GM23248 (cell line): ENCODE data around the gene RAB22A. TPM values are rescaled to one million over a fixed set of nuclear protein-coding genes. Genes with fewer than 3 reads are reported as not detected.

Experiments
- DNase-seq: peaks from one replicate; pipeline ENCODE4 v3.0.0-alpha.2; 2015
- H2AFZ ChIP-seq: fragments of 200-600 bp; sonication (generic); 2 replicates; pipeline ENCODE4 v1.6.1; 2016; ENCODE audit warnings: antibody characterized with exemption
- H3F3A ChIP-seq: fragments of 200-600 bp; sonication (generic); 2 replicates; pipeline ENCODE4 v1.6.1; 2016; ENCODE audit warnings: mild to moderate bottlenecking, antibody characterized with exemption, mixed run types; ENCODE audit not compliant: insufficient read depth
- H3K27ac ChIP-seq: fragments of 200-600 bp; sonication (generic); 2 replicates; pipeline ENCODE4 v1.5.1; 2016; ENCODE audit warnings: mild to moderate bottlenecking
- H3K27me3 ChIP-seq: fragments of 200-600 bp; sonication (generic); replicated peaks from 2 replicates; pipeline ENCODE4 v1.6.1; 2016; ENCODE audit warnings: mild to moderate bottlenecking; ENCODE audit not compliant: insufficient read depth
- H3K36me3 ChIP-seq: fragments of 200-600 bp; sonication (generic); 2 replicates; pipeline ENCODE4 v1.6.1; 2016; ENCODE audit warnings: low read depth, mild to moderate bottlenecking
- H3K4me1 ChIP-seq: fragments of 200-600 bp; sonication (generic); 2 replicates; pipeline ENCODE4 v1.6.1; 2016; ENCODE audit warnings: mild to moderate bottlenecking; ENCODE audit not compliant: insufficient read depth
- H3K4me2 ChIP-seq: fragments of 200-600 bp; sonication (generic); one replicate; pipeline ENCODE4 v1.6.1; 2016; ENCODE audit warnings: mild to moderate bottlenecking; ENCODE audit not compliant: unreplicated experiment
- H3K4me3 ChIP-seq: fragments of 200-600 bp; sonication (generic); 2 replicates; pipeline ENCODE4 v1.5.1; 2016; ENCODE audit warnings: mild to moderate bottlenecking
- H3K79me2 ChIP-seq: fragments of 200-600 bp; sonication (generic); 2 replicates; pipeline ENCODE4 v1.6.1; 2016; ENCODE audit warnings: mild to moderate bottlenecking; ENCODE audit not compliant: insufficient read depth
- H3K9ac ChIP-seq: fragments of 200-600 bp; sonication (generic); 2 replicates; pipeline ENCODE4 v1.6.1; 2016; ENCODE audit warnings: mild to moderate bottlenecking
- H3K9me2 ChIP-seq: fragments of 200-600 bp; sonication (generic); 2 replicates; pipeline ENCODE4 v1.6.1; 2016; ENCODE audit warnings: mixed run types, mild to moderate bottlenecking, moderate library complexity; ENCODE audit not compliant: insufficient read depth
- H3K9me3 ChIP-seq: fragments of 200-600 bp; sonication (generic); one replicate; pipeline ENCODE4 v1.6.1; 2017; ENCODE audit warnings: low read depth
- H4K20me1 ChIP-seq: fragments of 200-600 bp; sonication (generic); 2 replicates; pipeline ENCODE4 v1.6.0; 2016; ENCODE audit not compliant: insufficient read depth
- EZH2 ChIP-seq: fragments of 200-600 bp; sonication (generic); IDR thresholded peaks from 2 replicates; pipeline ENCODE4 v1.6.1; 2018; ENCODE audit warnings: antibody characterized with exemption, mild to moderate bottlenecking; ENCODE audit not compliant: insufficient read depth, poor library complexity, severe bottlenecking
- EZH2phosphoT487 ChIP-seq: fragments of 200-600 bp; sonication (generic); IDR thresholded peaks from 2 replicates; pipeline ENCODE4 v1.6.1; 2018; ENCODE audit warnings: antibody characterized with exemption, moderate library complexity, mild to moderate bottlenecking, low read depth; ENCODE audit not compliant: insufficient read depth
- WGBS, 2 experiments: methylation state at CpG; one replicate each; pipeline ENCODE4 v1.1.6; 2015 to 2017; ENCODE audit warnings: low lambda C conversion rate in 2 of 2, low coverage in 1 of 2; ENCODE audit errors: missing lambda C conversion rate in 2 of 2; 5-methylcytosine and 5-hydroxymethylcytosine counted together
- in situ Hi-C: fragments of 300-500 bp; cut with MboI; formaldehyde crosslinking; loops from 2 replicates; pipeline ENCODE4 v1.15.0; 2020
- polyA plus RNA-seq: library from polyadenylated mRNA; unstranded; fragments of >200 nt; fragmentation: Nextera tagmentation; extraction: Ambion mirVana; gene quantifications from 2 replicates; pipeline ENCODE4 v1.2.1, GENCODE V29; 2016
- total RNA-seq: library from RNA; depleted of rRNA; stranded (reverse); fragments of >200 nt; shearing (Covaris generic); gene quantifications from 2 replicates; pipeline ENCODE4 v1.2.3, GENCODE V29; 2014

The RAB22A gene
- total and polyA plus RNA-seq, 2 experiments from 2014 or later = 21.2 to 21.3 TPM

DNA sequence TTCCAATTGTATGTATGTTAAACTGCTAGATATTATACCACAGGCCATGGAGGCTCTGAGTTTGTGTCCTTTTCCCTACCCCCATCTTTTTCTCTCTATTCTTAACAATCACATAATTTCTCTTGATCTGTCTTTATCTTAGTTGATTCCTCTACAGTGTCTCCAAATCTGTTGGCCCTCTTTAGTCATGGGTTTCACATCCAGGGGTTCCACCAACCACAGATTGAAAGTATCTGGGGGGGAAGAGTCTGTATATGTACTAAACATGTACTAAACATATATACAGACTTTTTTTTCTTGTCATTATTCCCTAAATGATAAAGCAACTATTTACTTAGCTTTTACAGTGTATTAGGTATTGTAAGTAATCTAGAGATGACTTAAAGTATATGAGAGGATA is 20.2 kb downstream of the RAB22A start:
- in situ Hi-C loops = no loop called here
- Histone ChIP-seq H3K4me1 (0 out of 2 replicates have a peak, but pooled peaks cover 4% of the 10 kb centered on the region), H3K27me3 (no peaks in the 10 kb centered on the region), H2AFZ (no peak overlapping the region), H3K9me3 (no peaks in the 10 kb centered on the region), H4K20me1 (peaks cover 22% of the 10 kb centered on the region; the same call in 1 of the 2 replicates), H3K4me3 (no peak overlapping the region), H3K36me3 (no peaks in the 10 kb centered on the region; the same call in 1 of the 2 replicates), H3K27ac (no peak overlapping the region), H3K9ac (no peak overlapping the region), H3F3A (no peaks in the 10 kb centered on the region), H3K79me2 (peaks cover 100% of the 10 kb centered on the region), H3K4me2 (no peak overlapping the region), H3K9me2 (no peaks in the 10 kb centered on the region)
- no peak for DNase-seq
- TF ChIP-seq EZH2 (no peak), EZH2phosphoT487 (no peak)

DNA sequence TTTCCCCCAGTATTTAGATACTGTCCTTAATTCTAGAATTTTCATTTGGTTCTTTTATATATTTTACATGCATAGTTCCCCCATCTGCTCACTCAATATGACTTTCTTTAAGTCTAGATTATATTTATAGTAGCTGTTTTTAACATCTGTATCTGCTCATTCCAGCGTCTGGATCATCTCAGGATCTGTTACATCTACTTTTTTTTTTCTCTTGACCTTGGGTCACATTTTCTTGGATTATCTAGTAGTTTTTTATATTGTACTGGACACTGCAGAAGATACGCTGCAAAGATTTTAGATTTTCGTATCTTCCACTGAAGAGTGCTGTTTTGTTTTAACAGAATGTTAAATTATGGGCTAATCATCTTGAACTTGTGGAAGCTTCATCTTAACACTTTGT is 20.7 kb downstream of the RAB22A start:
- DNase-seq = no peak
- no peak overlapping the region for H2AFZ ChIP-seq

DNA sequence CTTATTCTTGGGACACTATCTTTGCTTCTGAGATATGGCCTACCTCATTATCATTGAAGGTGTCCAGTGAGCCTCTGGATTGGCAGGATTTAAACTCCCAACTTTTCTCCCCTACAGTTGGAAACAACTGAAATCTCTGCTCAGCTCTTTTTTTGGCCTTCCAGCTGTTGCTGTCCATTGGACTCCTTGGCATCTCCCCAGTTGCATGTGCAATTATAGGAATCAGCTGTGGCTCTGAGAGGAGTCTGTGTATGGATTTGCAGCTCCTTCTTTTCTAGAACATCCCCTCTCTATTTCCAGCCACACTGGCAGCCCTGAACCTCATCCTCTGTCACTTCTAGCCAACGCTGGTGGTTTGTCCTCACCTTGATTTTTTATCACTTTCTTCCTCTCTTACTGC is 21.2 kb downstream of the RAB22A start:
- no peaks in the 10 kb centered on the region for H3K9me2 ChIP-seq
- TF ChIP-seq EZH2 = no peak
- no peak for TF ChIP-seq EZH2phosphoT487
- H3K27me3 ChIP-seq = no peaks in the 10 kb centered on the region
- no peak overlapping the region for H3K4me2 ChIP-seq
- H3K27ac ChIP-seq = no peak overlapping the region
- H3K4me3 ChIP-seq = no peak overlapping the region
- no peaks in the 10 kb centered on the region for H3F3A ChIP-seq
- peaks cover 100% of the 10 kb centered on the region for H3K79me2 ChIP-seq
- H3K36me3 ChIP-seq = no peaks in the 10 kb centered on the region; the same call in 1 of the 2 replicates
- no peak overlapping the region for H3K9ac ChIP-seq
- in situ Hi-C loops = no loop called here
- WGBS, 2 experiments = 89 to 100% methylated on average over 1 of the region's 1 CpG
- H2AFZ ChIP-seq = no peak overlapping the region
- no peaks in the 10 kb centered on the region for H3K9me3 ChIP-seq
- no peak for DNase-seq
- 0 out of 2 replicates have a peak, but pooled peaks cover 4% of the 10 kb centered on the region for H3K4me1 ChIP-seq
- peaks cover 25% of the 10 kb centered on the region for H4K20me1 ChIP-seq

More for the DNA sequence above, 20.7 kb downstream of the RAB22A start:
- H3K4me1 ChIP-seq = 0 out of 2 replicates have a peak, but pooled peaks cover 4% of the 10 kb centered on the region
- H3K27ac ChIP-seq = no peak overlapping the region
- no peak overlapping the region for H3K9ac ChIP-seq
- no peaks in the 10 kb centered on the region for H3K9me3 ChIP-seq
- in situ Hi-C loops = no loop called here
- peaks cover 26% of the 10 kb centered on the region for H4K20me1 ChIP-seq
- H3F3A ChIP-seq = no peaks in the 10 kb centered on the region
- no peak overlapping the region for H3K4me3 ChIP-seq
- no peak overlapping the region for H3K4me2 ChIP-seq
- WGBS, 2 experiments = 74 to 77% methylated on average over 3 of the region's 3 CpGs
- TF ChIP-seq EZH2phosphoT487 (no peak), EZH2 (no peak)
- no peaks in the 10 kb centered on the region; the same call in 1 of the 2 replicates for H3K36me3 ChIP-seq
- H3K9me2 ChIP-seq = no peaks in the 10 kb centered on the region
- H3K79me2 ChIP-seq = peaks cover 100% of the 10 kb centered on the region
- no peaks in the 10 kb centered on the region for H3K27me3 ChIP-seq

DNA sequence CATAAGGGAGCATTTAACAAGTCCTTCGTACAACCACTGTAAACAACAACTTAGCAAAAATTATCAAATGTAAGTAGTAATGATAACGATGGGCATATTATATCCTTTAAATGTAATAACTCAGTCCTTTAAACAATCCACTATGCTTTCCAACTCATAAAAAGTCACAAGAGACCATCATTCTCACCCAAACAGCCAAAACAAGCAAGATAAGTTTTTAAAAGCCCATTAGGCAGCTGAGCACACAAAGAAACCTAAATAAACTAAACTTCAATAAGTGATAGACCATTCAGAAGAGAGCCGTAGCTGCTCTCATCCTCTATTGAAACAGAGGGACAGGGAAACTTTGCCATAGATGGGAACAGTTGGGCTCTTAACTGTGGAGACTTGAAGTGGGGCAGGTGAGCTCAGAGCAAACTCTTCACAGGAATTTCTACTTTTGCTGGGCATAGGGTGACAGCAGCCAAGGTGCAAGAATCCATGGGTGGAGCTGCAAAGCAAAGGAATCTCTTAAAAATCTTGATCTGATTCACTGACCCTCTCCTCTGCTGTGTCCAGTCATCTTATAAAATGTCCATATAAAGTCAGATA is 22.5 kb downstream of the RAB22A start:
- Histone ChIP-seq H4K20me1 (peaks cover 11% of the 10 kb centered on the region), H3K27ac (no peak overlapping the region), H2AFZ (no peak overlapping the region), H3K4me3 (no peak overlapping the region), H3K4me2 (no peak overlapping the region), H3K27me3 (no peaks in the 10 kb centered on the region), H3K4me1 (0 out of 2 replicates have a peak, but pooled peaks cover 4% of the 10 kb centered on the region), H3K9me3 (no peaks in the 10 kb centered on the region), H3K79me2 (peaks cover 100% of the 10 kb centered on the region), H3K9ac (no peak overlapping the region), H3F3A (no peaks in the 10 kb centered on the region), H3K36me3 (no peaks in the 10 kb centered on the region; the same call in 1 of the 2 replicates), H3K9me2 (no peaks in the 10 kb centered on the region)
- no peak for TF ChIP-seq EZH2phosphoT487
- TF ChIP-seq EZH2 = no peak
- DNase-seq = no peak
- 64 to 66% methylated on average over 3 of the region's 3 CpGs for WGBS, 2 experiments
- in situ Hi-C loops = no loop called here
